Activated CD4-positive, alpha-beta T cell treated with anti-CD3 and anti-CD28 coated beads for 36 hours (primary cell): ENCODE measurements around the gene HOXC9. TPM values are rescaled to one million over a fixed set of nuclear protein-coding genes. Genes with fewer than 3 reads are reported as not detected.
A peak's percentile ranks its signal among the peaks of the same experiment; 100 is the strongest.

Experiments used
- ATAC-seq: fragments of 200-7000 bp; cut with Tn5 transposase; one replicate; pipeline ENCODE4 v1.10.0; 2021; ENCODE audit warnings: mild to moderate bottlenecking, moderate library complexity
- CTCF ChIA-PET: fragments of 350-600 bp; sonication (Branson Sonifier 250); formaldehyde crosslinking; loops from one replicate; lab custom pipeline; 2021; ENCODE audit warnings: antibody characterized with exemption; lab: Charles Lee
- POLR2A ChIA-PET: fragments of 350-600 bp; sonication (Branson Sonifier 250); formaldehyde crosslinking; loops from one replicate; lab custom pipeline; 2021; ENCODE audit warnings: antibody characterized with exemption, inconsistent platforms; lab: Charles Lee
- DNase-seq: peaks from one replicate; pipeline ENCODE4 v3.0.0-alpha.2; 2020
- H3K27ac Mint-ChIP-seq: one replicate; pipeline ENCODE4 v1.8.0; 2021; ENCODE audit warnings: mixed read lengths
- H3K27me3 Mint-ChIP-seq: one replicate; pipeline ENCODE4 v1.8.0; 2021; ENCODE audit warnings: mixed read lengths
- H3K36me3 Mint-ChIP-seq: one replicate; pipeline ENCODE4 v1.8.0; 2021; ENCODE audit warnings: low read depth, mixed read lengths
- H3K4me1 Mint-ChIP-seq: one replicate; pipeline ENCODE4 v1.8.0; 2021; ENCODE audit warnings: mixed read lengths
- H3K4me3 Mint-ChIP-seq: one replicate; pipeline ENCODE4 v1.8.0; 2021; ENCODE audit warnings: mild to moderate bottlenecking, moderate library complexity, mixed read lengths
- H3K9me3 Mint-ChIP-seq: one replicate; pipeline ENCODE4 v1.8.0; 2021; ENCODE audit warnings: low read depth, mixed read lengths
- intact Hi-C, 2 experiments: fragments of 100-400 bp; cut with DNase I in 1 of 2; cut with micrococcal nuclease in 1 of 2; formaldehyde crosslinking; loops; one replicate each; pipeline versions ENCODE4 v1.14.2 to v1.15.1; 2022 to 2024; cut with DNase I, micrococcal nuclease
- total RNA-seq, 2 experiments: library from RNA; stranded (reverse); gene quantifications; one replicate each; pipeline ENCODE4 v1.2.3, GENCODE V29; 2021

Gene HOXC9
- total RNA-seq, 2 experiments from 2014 or later, result not detected

DNA sequence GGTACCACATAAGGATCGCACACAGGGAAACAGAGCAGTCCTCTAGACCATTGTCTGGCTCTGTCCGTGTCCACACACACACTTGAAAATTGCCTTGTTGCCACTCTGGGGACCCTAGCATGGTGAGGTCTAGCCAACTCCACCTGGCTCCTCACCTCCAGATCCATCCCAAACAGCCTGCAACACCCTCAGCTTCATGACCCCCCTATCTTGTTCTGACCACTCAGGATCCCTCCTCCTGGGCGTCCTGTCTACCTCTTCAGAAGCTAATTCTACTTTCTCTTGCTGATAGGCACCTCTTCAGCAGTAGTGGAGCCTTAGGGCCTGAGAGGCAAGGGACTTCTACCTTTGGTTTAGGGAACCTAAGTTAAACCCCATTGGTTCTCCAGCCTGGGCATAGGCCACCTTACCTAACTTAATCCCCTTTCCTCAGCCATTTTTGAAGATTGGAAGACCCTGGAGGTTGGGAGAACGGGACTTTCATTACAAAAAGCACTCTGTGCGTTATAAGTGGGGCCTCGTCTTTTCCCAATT is 32.2 kb downstream of the HOXC9 start:
- CTCF ChIA-PET, result interaction anchor here (0.5 to 4.3 kb wide), 43 partner anchors 9 to 387 kb away, joined by 3 to 72 read pairs (median 5); partner anchors contain the start of genes HOXC10, HOXC12, HOXC4 and HOXC8
- H3K27me3 Mint-ChIP-seq, result peaks cover 65% of the 10 kb centered on the region
- no peak overlapping the region for H3K27ac Mint-ChIP-seq

GRCh38 chr12:54032627-54033100 is 32.7 kb downstream of the HOXC9 start, which contains the start of gene HOXC5:
Gene HOXC5 (plus strand): TSS chr12:54033050. CDS start chr12:54033123, 73 bp downstream.
- peak within 1 kb of the TSS; percentile 28 for H3K4me3 Mint-ChIP-seq
- DNase-seq (peak; percentile 81), ATAC-seq (peak; percentile 36)
- H3K27ac Mint-ChIP-seq, result no peak within 1 kb of the TSS
- H3K4me1 Mint-ChIP-seq, result peaks cover 25% of the 10 kb centered on the region
- H3K27me3 Mint-ChIP-seq, result peaks cover 64% of the 10 kb centered on the region
- H3K9me3 Mint-ChIP-seq, result peaks cover 3% of the 10 kb centered on the region
- ChIA-PET CTCF (interaction anchor here (0.5 to 4.3 kb wide), 45 partner anchors 9 to 387 kb away, joined by 3 to 72 read pairs (median 5); partner anchors contain the start of genes HOXC10, HOXC12, HOXC4 and HOXC8), POLR2A (interaction anchor here (0.6 to 0.9 kb wide), 2 partner anchors 141 to 825 kb away, joined by 3 to 5 read pairs; partner anchors contain the start of gene ITGB7)
- intact Hi-C loops, result loop anchor here (1.0 to 2.0 kb wide), 3 partner anchors 26 to 168 kb away; no protein-coding TSS in a partner anchor
- H3K36me3 Mint-ChIP-seq, result no peaks in the 10 kb centered on the region

More for the DNA sequence above, 32.2 kb downstream of the HOXC9 start:
- intact Hi-C loops, result loop anchor here (1.0 to 2.0 kb wide), 3 partner anchors 26 to 169 kb away; no protein-coding TSS in a partner anchor
- H3K4me1 Mint-ChIP-seq, result peaks cover 25% of the 10 kb centered on the region
- ATAC-seq (no peak), DNase-seq (no peak)
- H3K36me3 Mint-ChIP-seq, result no peaks in the 10 kb centered on the region
- no peak overlapping the region for H3K4me3 Mint-ChIP-seq
- H3K9me3 Mint-ChIP-seq, result peaks cover 3% of the 10 kb centered on the region
- POLR2A ChIA-PET, result interaction anchor here (0.6 to 0.9 kb wide), 2 partner anchors 141 to 825 kb away, joined by 3 to 5 read pairs; partner anchors contain the start of gene ITGB7

GRCh38 chr12:54033106-54033979 is 33.4 kb downstream of the HOXC9 start:
- intact Hi-C loops, result loop anchor here in 1 of 2 experiments (2.0 kb wide), 1 partner anchor 167 kb away; no protein-coding TSS in a partner anchor
- Mint-ChIP-seq H3K36me3 (no peaks in the 10 kb centered on the region), H3K4me3 (no peak overlapping the region), H3K4me1 (peaks cover 25% of the 10 kb centered on the region), H3K27ac (no peak overlapping the region), H3K9me3 (peaks cover 3% of the 10 kb centered on the region), H3K27me3 (peaks cover 63% of the 10 kb centered on the region)
- CTCF ChIA-PET, result interaction anchor here (0.5 to 4.3 kb wide), 33 partner anchors 11 to 225 kb away, joined by 3 to 72 read pairs (median 6); partner anchors contain the start of genes HOXC10, HOXC12, HOXC4 and HOXC8
- POLR2A ChIA-PET, result interaction anchor here (0.9 kb wide), 1 partner anchor 140 kb away, joined by 5 read pairs; no protein-coding TSS in a partner anchor
- ATAC-seq (peak; percentile 8), DNase-seq (no peak)

- CTCF ChIA-PET, result interaction anchor here (0.6 to 2.2 kb wide), 6 partner anchors 11 to 287 kb away, joined by 3 to 25 read pairs (median 4); no protein-coding TSS in a partner anchor
- DNase-seq (no peak), ATAC-seq (no peak)
- Mint-ChIP-seq H3K4me3 (peak overlapping the region; percentile 35), H3K27me3 (peaks cover 66% of the 10 kb centered on the region), H3K9me3 (peaks cover 3% of the 10 kb centered on the region), H3K36me3 (no peaks in the 10 kb centered on the region), H3K27ac (no peak overlapping the region), H3K4me1 (peaks cover 21% of the 10 kb centered on the region)
- intact Hi-C loops, result loop anchor here in 1 of 2 experiments (2.0 kb wide), 2 partner anchors 105 to 167 kb away; no protein-coding TSS in a partner anchor
- POLR2A ChIA-PET, result no interaction called here
Measured at GRCh38 chr12:54033980-54034784, 34.2 kb downstream of the HOXC9 start.

DNA sequence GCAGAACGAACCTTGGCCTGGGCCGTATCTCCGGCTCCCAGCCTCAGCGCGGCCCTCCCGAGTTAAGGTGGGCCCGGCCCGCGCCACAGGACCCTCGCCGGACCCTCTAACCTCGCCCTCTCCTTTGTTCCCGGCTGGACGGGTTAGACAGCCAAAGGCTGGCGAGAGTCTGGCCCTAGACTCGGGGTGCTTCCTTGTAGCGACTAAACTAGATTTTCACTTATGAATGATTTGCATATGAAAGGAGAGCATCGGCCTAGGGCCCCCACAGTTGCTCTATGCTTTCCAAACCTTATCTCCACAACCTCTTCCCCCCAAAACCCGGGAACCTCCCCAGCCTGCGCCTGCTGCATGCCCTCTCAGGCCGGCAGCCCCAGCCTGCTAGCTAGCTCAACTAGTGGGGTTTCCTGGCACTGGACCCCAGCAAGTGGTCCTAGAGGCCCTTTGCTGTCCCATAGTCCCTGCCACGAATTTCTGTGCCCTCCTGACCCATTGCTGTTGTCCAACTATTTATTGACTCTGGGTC is 34.9 kb downstream of the HOXC9 start:
- Mint-ChIP-seq H3K9me3 (peaks cover 3% of the 10 kb centered on the region), H3K27ac (no peak overlapping the region), H3K36me3 (no peaks in the 10 kb centered on the region), H3K4me1 (peaks cover 16% of the 10 kb centered on the region), H3K27me3 (peaks cover 67% of the 10 kb centered on the region), H3K4me3 (peak overlapping the region; percentile 18)
- ChIA-PET POLR2A (no interaction called here), CTCF (interaction anchor here (0.6 to 1.5 kb wide), 7 partner anchors 10 to 288 kb away, joined by 3 to 5 read pairs (median 4); no protein-coding TSS in a partner anchor)
- DNase-seq, result no peak
- intact Hi-C loops, result loop anchor here in 1 of 2 experiments (2.0 kb wide), 1 partner anchor 104 kb away; no protein-coding TSS in a partner anchor
- no peak for ATAC-seq

- DNase-seq (no peak), ATAC-seq (no peak)
- H3K4me3 Mint-ChIP-seq, result no peak overlapping the region
- H3K36me3 Mint-ChIP-seq, result no peaks in the 10 kb centered on the region
- POLR2A ChIA-PET, result no interaction called here
- H3K27ac Mint-ChIP-seq, result no peak overlapping the region
- peaks cover 70% of the 10 kb centered on the region for H3K27me3 Mint-ChIP-seq
- intact Hi-C loops, result loop anchor here in 1 of 2 experiments (2.0 kb wide), 1 partner anchor 103 kb away; no protein-coding TSS in a partner anchor
- H3K9me3 Mint-ChIP-seq, result peaks cover 3% of the 10 kb centered on the region
- H3K4me1 Mint-ChIP-seq, result peaks cover 12% of the 10 kb centered on the region
- CTCF ChIA-PET, result interaction anchor here (0.6 to 1.5 kb wide), 4 partner anchors 9 to 100 kb away, joined by 3 to 5 read pairs (median 4); no protein-coding TSS in a partner anchor
Measured at GRCh38 chr12:54035568-54036264, 35.8 kb downstream of the HOXC9 start.

- Mint-ChIP-seq H3K27me3 (peaks cover 68% of the 10 kb centered on the region), H3K27ac (no peak overlapping the region), H3K9me3 (peaks cover 3% of the 10 kb centered on the region), H3K4me3 (no peak overlapping the region), H3K36me3 (no peaks in the 10 kb centered on the region), H3K4me1 (peaks cover 12% of the 10 kb centered on the region)
- ATAC-seq (peak; percentile 52), DNase-seq (no peak)
- intact Hi-C loops, result no loop called here
- ChIA-PET CTCF (no interaction called here), POLR2A (no interaction called here)
Measured at GRCh38 chr12:54036620-54037359, 36.8 kb downstream of the HOXC9 start.

GRCh38 chr12:54037360-54038283 is 37.7 kb downstream of the HOXC9 start:
- CTCF ChIA-PET, result interaction anchor here (0.7 to 1.2 kb wide), 4 partner anchors 28 to 362 kb away, joined by 3 to 4 read pairs (median 3); partner anchors contain the start of gene HOXC8

More at GRCh38 chr12:54037360-54038283, 37.7 kb downstream of the HOXC9 start:
- Mint-ChIP-seq H3K9me3 (peaks cover 2% of the 10 kb centered on the region), H3K4me1 (peaks cover 12% of the 10 kb centered on the region), H3K4me3 (no peak overlapping the region), H3K27ac (no peak overlapping the region), H3K36me3 (no peaks in the 10 kb centered on the region), H3K27me3 (peaks cover 64% of the 10 kb centered on the region)
- intact Hi-C loops, result no loop called here
- DNase-seq, result no peak
- POLR2A ChIA-PET, result no interaction called here
- no peak for ATAC-seq
